Choroid plexus epithelial cell (primary cell): ENCODE results near the gene ARHGAP18.

ENCODE experiments used
- DNase-seq: peaks from one replicate; pipeline ENCODE4 v3.0.0-alpha.2; 2010; ENCODE audit warnings: low read depth
- H3K4me3 ChIP-seq: 2 replicates; pipeline ENCODE4 v1.5.1; 2011; ENCODE audit warnings: low read depth, mild to moderate bottlenecking, control low read depth, low read length, moderate library complexity
- CTCF ChIP-seq: conservative IDR thresholded peaks from 2 replicates; pipeline ENCODE4 v1.5.1; 2011; ENCODE audit warnings: low read depth, mild to moderate bottlenecking, control low read depth, inconsistent platforms, low read length, moderate library complexity

ARHGAP18 gene

DNA sequence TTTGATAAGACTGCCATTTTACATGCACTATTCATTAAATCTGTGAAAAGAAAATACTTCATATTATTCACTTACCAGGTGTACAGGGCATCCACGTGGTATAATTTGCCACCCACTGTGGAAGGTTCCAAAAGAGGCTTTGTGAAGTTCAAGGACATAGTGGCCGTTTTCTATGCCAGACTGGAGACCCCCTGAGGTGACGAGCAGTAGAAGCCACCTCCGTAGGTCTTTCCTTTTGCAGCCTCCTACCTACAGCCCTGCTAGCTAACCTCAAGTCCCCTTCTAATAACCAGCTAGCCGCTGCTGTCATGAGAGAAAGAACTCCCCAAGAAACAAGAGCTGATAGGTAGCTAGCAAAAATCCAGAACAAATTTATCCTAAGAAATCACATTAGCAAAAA, 110.5 kb downstream of the ARHGAP18 start:
- no peak for TF ChIP-seq CTCF
- DNase-seq = no peak

GRCh38 chr6:129598244-129599187, 111.5 kb downstream of the ARHGAP18 start:
- no peak overlapping the region for H3K4me3 ChIP-seq
- peak; percentile 91 for DNase-seq
- TF ChIP-seq CTCF = peak; percentile 66

More for the DNA sequence above, 110.5 kb downstream of the ARHGAP18 start:
- no peak overlapping the region for H3K4me3 ChIP-seq

DNA sequence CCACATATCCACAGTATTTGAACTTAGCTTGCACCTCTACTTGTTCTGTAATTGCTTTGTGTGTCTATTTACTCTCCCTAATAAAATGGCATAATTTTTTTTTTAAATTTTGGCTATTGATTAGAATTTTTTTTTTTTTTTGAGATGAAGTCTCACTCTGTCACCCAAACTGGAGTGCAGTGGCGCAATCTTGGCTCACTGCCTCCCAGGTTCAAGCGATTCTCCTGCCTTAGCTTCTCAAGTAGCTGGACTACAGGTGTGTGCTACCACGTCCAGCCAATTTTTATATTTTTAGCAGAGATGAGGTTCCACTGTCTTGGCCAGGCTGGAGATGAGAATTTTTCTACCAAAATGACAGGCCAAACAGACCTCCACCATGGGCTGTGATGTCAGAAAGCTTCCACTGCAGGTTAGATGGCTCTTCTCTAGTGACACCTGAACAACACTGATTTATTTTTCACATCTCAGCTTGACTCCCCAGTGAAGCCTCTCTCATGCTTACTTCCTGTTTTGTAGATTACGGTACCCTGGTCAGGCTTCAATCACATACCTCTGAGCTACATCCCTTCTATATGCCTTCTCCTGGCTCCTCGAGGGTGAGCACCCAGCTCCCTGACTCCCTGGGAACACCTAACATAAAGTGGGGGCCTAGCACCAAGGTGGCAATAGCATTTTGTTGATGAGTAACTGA, 112.8 kb downstream of the ARHGAP18 start:
- TF ChIP-seq CTCF = no peak
- H3K4me3 ChIP-seq = no peak overlapping the region
- DNase-seq = no peak

GRCh38 chr6:129596522-129596921, 113.5 kb downstream of the ARHGAP18 start:
- H3K4me3 ChIP-seq = no peak overlapping the region
- TF ChIP-seq CTCF = no peak
- DNase-seq = no peak

- H3K4me3 ChIP-seq = no peak overlapping the region
- no peak for TF ChIP-seq CTCF
- DNase-seq = peak; percentile 75
These were observed 116.8 kb downstream of the ARHGAP18 start for GRCh38 chr6:129593233-129593564.

- DNase-seq = no peak
- no peak for TF ChIP-seq CTCF
- H3K4me3 ChIP-seq = no peak overlapping the region
These were observed 117.3 kb downstream of the ARHGAP18 start for GRCh38 chr6:129592516-129593232.
